ENCODE data around the gene RMRP. TPM values are rescaled to one million over a fixed set of nuclear protein-coding genes. Genes with fewer than 3 reads are reported as not detected.
A peak's percentile ranks its signal among the peaks of the same experiment; 100 is the strongest.

RMRP gene
- total and polyA plus RNA-seq, 4 donors: 44.8 to 39,735 (median 15,277) TPM

- Histone ChIP-seq H3K27ac (ENCODE audit: low read depth in 1 of 2, low read length in 1 of 2) (no peak overlapping the region), H3K9me3 (ENCODE audit: control insufficient read depth in 4 of 4, insufficient read depth in 3 of 4, low read length in 3 of 4) (no peaks in the 10 kb centered on the region), H3K36me3 (ENCODE audit: control insufficient read depth in 4 of 4, insufficient read depth in 4 of 4, low read length in 4 of 4) (peaks cover 8 to 24% (median 12%) of the 10 kb centered on the region in 4 donors), H3K9ac (ENCODE audit: insufficient read depth in 1 of 2, low read length in 2 of 2) (no peak overlapping the region), H3K4me3 (no peak overlapping the region), H3K4me1 (ENCODE audit: control insufficient read depth in 5 of 5, insufficient read depth in 5 of 5, low read length in 5 of 5) (peaks cover 2 to 30% (median 11%) of the 10 kb centered on the region in 5 donors), H3K27me3 (ENCODE audit: control insufficient read depth in 3 of 3, insufficient read depth in 3 of 3, low read length in 2 of 3) (no peaks in the 10 kb centered on the region)
- TF ChIP-seq CTCF (IDR thresholded peaks at IDR 0.05; ENCODE audit: control extremely low read depth, extremely low read depth): no peak
- DNase-seq (no peak), ATAC-seq (ENCODE audit: insufficient read depth, low FRiP score) (no peak)
- WGBS, 2 donors: 96 to 97% methylated on average over 10 of the region's 10 CpGs
Measured at GRCh38 chr9:35684921-35685320, 27.1 kb upstream of the RMRP start.

- peak in 1 of 3 donors; percentile 39 for DNase-seq
- Histone ChIP-seq H3K9me3 (ENCODE audit: control insufficient read depth in 4 of 4, insufficient read depth in 3 of 4, low read length in 3 of 4) (no peaks in the 10 kb centered on the region), H3K27ac (ENCODE audit: low read depth in 1 of 2, low read length in 1 of 2) (no peak overlapping the region), H3K36me3 (ENCODE audit: control insufficient read depth in 4 of 4, insufficient read depth in 4 of 4, low read length in 4 of 4) (peaks cover 8 to 24% (median 12%) of the 10 kb centered on the region in 4 donors), H3K4me1 (ENCODE audit: control insufficient read depth in 5 of 5, insufficient read depth in 5 of 5, low read length in 5 of 5) (peaks cover 2 to 25% (median 8%) of the 10 kb centered on the region in 5 donors), H3K4me3 (no peak overlapping the region), H3K9ac (ENCODE audit: insufficient read depth in 1 of 2, low read length in 2 of 2) (no peak overlapping the region), H3K27me3 (ENCODE audit: control insufficient read depth in 3 of 3, insufficient read depth in 3 of 3, low read length in 2 of 3) (no peaks in the 10 kb centered on the region)
- ATAC-seq (ENCODE audit: insufficient read depth, low FRiP score): no peak
- WGBS, 2 donors: 65 to 76% methylated on average over 2 of the region's 2 CpGs
- no peak for TF ChIP-seq CTCF (IDR thresholded peaks at IDR 0.05; ENCODE audit: control extremely low read depth, extremely low read depth)
Measured at GRCh38 chr9:35683323-35683722, 25.5 kb upstream of the RMRP start.

GRCh38 chr9:35682520-35683315 is 24.9 kb upstream of the RMRP start:
- peaks cover 0 to 23% (median 4%) of the 10 kb centered on the region in 5 donors for H3K4me1 ChIP-seq (ENCODE audit: control insufficient read depth in 5 of 5, insufficient read depth in 5 of 5, low read length in 5 of 5)
- no peak overlapping the region for H3K9ac ChIP-seq (ENCODE audit: insufficient read depth in 1 of 2, low read length in 2 of 2)
- DNase-seq: no peak

More at GRCh38 chr9:35682520-35683315, 24.9 kb upstream of the RMRP start:
- H3K27ac ChIP-seq (ENCODE audit: low read depth in 1 of 2, low read length in 1 of 2): no peak overlapping the region
- peaks cover 8 to 24% (median 12%) of the 10 kb centered on the region in 4 donors for H3K36me3 ChIP-seq (ENCODE audit: control insufficient read depth in 4 of 4, insufficient read depth in 4 of 4, low read length in 4 of 4)
- H3K27me3 ChIP-seq (ENCODE audit: control insufficient read depth in 3 of 3, insufficient read depth in 3 of 3, low read length in 2 of 3): no peaks in the 10 kb centered on the region
- no peak for ATAC-seq (ENCODE audit: insufficient read depth, low FRiP score)
- TF ChIP-seq CTCF (IDR thresholded peaks at IDR 0.05; ENCODE audit: control extremely low read depth, extremely low read depth): no peak
- H3K4me3 ChIP-seq: no peak overlapping the region
- no peaks in the 10 kb centered on the region for H3K9me3 ChIP-seq (ENCODE audit: control insufficient read depth in 4 of 4, insufficient read depth in 3 of 4, low read length in 3 of 4)
- 86 to 88% methylated on average over 10 of the region's 10 CpGs for WGBS, 2 donors

Measured in lung (tissue), 12 donors.